UCSD-AML1 (cell line): ENCODE results near the gene GDPD5.
A peak's percentile ranks its signal among the peaks of the same experiment; 100 is the strongest.

Source experiments
- DNase-seq: peaks from one replicate; lab custom pipeline; 2025; ENCODE audit not compliant: unreplicated experiment; lab: John Stamatoyannopoulos, UW

GDPD5 gene

GRCh38 chr11:75558939-75559843, 33.5 kb upstream of the GDPD5 start:
- peak; percentile 52 for DNase-seq

GRCh38 chr11:75557666-75558494, 32.1 kb upstream of the GDPD5 start:
- DNase-seq = no peak

DNA sequence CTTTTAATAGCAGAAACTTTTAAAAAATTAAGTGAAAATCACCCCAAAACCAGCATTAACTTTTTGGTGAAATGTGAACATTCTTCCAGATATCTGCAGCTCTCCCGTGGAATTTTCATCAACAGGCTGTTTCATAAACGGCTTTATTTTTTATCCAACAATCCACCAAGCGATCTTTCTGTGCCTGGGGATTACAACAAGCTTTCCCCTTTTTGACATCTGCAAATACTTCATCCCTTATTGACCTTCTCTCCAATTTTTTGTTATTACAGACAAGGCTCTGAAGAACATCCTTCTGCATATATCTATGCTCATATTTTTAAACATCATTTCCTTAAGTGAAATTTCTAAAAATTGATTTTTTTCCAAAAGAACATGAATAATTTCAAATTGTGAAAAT, 30.5 kb upstream of the GDPD5 start:
- no peak for DNase-seq

DNA sequence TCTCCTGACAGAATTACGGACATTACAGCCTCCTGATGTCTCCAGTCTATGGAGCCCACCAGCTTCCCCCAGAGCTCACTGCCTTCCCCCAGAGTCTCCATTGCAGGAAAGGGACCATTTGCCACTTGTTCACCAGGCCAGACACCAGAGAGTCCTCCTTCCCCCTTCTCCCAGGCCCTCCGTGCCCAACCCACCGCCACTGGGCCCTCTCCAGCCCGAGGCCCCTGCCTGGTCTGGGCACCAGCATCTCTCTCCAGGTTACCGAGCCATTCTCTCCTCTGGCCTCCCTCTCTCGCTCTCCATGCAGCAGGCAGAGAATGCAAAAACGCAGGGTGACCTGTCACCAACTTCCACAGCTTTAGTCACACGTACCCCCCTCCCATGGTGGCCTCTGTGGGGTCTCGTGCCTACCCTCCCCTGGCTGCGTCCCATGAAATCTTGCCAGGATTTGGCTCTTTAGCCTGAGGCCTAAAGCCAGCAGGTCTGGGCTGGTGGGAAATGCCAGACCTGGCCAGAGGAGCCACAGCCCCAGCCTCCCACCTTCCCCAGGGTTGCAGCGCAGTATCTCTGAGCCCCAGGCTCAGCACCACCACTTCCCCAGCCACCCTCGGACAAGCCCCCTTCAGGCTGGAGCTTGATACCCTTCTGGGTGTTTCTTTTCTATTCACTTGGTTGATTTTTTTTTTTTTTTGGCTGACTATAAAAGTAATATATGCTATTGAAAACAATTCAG, 29.5 kb upstream of the GDPD5 start:
- DNase-seq = no peak

DNA sequence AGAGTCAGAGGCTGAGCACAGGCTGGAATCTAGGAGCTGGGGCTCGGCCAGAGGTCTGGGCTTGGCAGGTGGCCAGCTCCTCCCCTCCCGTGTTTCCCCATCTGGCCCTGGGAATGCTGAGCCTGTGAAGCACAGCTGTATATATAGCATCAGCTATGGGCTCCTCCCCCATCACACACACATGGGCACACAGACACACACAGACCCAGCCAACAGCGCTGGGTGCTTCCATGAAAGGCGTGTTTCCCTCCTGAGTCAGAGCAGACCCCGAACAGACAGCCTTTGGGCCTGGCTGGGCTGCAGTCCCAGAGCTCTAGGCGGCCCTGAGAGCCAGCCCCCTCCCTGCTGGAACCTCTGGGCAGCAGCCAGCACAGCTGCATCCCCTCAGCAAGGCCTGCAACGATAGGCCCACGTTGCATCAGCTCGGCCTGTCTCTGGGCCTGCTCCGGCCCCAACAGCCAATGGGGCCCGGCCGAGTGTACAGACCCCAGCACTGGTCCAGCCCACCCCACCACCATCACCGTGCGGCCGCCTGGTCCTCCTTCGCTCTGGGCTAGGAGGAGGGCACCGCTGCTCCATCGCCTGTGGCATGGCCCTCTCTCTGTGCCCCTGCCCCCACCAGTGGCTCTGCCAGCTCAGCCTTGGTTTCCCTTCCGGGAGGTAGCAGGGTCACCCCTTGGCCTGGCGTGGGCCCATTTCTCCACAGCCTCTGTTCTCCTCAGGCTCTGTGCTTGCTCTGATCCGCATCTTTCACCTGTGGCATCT, 28.7 kb upstream of the GDPD5 start:
- DNase-seq = peak; percentile 58

- no peak for DNase-seq
Observed at GRCh38 chr11:75553889-75554257, 28.1 kb upstream of the GDPD5 start.

GRCh38 chr11:75553182-75553581, 27.4 kb upstream of the GDPD5 start:
- DNase-seq = no peak

DNA sequence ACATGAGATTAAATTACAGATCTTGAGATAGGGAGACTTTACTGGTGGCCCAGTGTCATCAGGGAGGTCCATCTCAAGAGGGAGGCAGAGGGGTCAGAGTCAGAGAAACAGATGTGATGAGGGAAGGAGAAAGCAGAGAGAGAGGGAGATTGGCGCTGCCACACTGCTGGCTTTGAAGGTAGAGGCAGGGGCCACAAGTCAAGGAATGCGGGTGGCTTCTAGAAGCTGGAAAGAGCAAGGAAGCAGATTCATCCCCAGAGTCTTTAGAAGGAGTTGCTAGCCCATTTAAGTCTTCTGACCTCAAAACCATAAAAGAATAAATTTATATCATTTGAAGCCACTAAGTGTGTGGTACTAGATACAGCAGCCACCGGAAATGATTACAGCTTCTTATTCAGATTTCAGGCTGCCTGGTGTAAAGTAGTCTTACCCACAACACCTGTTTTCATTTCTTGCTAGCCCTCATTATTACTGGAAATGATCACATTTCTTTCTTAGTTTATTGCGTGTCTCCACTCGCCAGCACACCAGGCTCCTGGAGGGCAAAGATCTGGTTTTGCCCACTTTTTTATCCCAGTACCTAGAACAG, 23.7 kb upstream of the GDPD5 start:
- no peak for DNase-seq

- DNase-seq = no peak
Observed at GRCh38 chr11:75548595-75549272, 23.0 kb upstream of the GDPD5 start.

DNA sequence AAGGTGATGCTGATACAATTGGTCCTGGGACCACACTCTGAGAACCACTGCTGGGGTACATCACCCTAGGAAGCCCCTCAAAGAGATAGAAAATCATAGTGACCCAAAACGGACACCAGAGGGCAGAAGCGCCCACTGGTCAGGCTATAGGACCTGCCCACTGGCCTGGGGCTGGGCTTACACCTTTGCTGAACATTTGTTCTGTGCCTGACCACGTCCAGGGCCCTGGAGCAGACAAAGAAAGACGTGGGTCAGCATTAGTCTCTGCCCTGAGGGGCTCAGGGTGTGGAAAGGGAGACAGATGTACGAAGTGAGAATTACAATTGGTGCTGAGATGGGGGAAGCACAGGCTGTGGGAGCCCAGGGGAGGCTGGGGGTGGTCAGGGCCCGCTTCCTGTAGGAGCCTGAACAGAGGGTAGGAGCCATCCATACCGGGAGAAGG, 21.9 kb upstream of the GDPD5 start:
- DNase-seq = peak; percentile 54

GRCh38 chr11:75547177-75547576, 21.4 kb upstream of the GDPD5 start:
- no peak for DNase-seq

DNA sequence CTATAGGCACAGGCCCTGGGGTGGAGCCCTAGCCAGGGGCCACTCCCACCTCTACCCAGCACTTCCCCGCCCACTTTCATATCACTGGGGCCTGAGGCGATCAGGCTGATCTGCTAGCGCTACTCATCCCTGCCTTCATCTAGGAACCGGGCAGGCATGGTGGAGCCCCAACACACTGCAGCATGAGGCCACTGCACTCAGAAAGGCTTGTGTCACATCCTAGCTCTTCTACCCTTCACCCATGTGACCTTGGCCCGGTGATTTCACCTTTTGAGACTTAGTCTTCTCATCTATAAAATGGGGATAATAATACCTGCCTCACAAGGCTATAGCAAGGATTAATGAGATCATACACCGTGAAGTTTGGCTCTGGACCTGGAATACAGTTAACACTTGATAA, 18.1 kb upstream of the GDPD5 start:
- DNase-seq = no peak

DNA sequence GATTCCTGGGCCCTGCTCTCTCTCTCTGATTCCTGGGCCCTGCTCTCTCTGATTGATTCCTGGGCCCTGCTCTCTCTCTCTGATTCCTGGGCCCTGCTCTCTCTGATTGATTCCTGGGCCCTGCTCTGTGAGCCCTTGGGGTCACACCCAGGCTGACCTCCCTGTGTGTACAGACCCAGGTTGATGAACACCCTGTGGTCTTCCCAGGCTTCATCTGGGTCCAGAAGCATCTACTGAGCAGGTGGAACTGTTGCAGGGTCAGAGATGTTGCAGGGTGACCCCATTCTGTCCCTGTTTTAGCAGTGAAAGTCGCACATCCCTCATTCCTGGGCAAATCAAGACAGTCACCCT, 16.3 kb upstream of the GDPD5 start:
- DNase-seq = no peak

DNA sequence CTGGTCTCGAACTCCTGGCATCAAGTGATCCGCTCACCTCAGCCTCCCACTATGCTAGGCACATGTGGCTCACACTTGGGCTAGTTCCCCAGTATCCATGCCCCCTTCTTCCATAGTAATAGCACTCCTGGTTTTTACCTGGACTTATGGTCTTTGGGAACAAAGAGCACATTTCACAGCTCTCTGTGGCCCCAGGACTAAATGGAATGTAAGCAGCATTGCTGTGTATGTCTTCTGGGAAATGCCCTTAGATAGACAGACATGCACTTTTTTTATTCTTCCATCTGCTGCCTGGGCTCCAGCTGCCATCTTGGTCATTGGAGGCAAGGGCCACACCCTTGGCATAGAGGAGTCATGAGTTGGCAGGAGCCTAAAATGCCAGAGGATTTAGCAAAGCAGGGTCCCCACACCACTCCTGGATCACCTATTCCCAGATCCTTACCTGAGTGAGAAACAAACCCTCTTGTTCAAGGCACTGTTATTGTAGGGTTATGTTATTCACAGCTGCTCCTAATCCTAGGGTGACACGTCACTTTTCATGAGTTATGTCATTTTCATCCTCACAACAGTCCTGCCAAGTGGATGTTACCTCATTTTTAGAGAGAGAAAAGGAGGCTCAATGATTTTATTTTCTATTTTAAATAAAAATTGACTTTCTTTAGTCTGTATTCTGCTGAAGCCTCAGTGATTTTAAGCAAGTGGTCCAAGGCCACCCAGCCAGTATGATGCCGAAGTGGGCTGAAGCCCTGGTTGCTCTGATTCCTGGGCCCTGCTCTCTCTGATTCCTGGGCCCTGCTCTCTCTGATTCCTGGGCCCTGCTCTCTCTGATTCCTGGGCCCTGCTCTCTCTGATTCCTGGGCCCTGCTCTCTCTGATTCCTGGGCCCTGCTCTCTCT, 15.7 kb upstream of the GDPD5 start:
- no peak for DNase-seq

DNA sequence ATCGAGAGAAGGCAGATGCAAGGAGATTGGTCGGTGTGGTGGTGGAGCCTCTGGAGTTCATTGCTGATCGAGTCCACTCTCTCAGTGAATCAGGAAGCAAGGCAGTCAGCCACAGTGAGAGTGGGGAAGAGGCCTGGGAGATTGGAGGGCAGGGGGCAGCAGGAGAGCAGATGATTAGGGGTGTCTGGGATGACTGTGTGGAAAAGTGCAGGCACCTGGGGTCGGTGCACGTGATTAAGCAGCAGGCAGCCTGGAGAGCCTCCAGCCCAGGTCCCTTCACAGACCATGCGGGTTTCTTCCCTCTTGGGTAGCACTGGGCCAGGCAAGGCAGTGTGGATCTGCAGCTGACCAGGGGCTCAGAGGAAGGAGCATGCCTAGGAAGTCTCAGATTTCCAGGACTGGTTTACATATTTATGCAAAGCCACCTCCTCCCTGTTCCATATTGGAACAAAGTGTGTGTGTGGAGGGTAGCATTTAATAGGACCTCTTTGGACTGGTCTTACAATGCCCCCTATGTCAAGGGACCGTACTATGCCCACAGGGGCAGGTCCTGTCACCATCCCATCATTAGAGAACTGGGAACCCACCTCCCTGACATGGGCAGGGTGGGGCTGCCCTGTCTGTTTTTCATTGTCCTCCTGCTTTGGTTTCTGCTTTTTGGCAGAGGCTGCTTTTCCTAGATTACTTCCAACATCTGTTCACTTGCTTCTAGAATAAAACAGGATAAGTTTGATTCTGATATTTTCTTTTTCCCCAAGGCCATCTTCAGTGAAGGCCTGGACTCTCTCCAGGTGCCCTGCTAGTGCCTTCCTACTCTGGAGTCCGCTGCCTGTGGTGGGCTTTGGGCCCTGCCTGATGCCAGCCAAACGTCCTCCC, 14.0 kb upstream of the GDPD5 start:
- no peak for DNase-seq

DNA sequence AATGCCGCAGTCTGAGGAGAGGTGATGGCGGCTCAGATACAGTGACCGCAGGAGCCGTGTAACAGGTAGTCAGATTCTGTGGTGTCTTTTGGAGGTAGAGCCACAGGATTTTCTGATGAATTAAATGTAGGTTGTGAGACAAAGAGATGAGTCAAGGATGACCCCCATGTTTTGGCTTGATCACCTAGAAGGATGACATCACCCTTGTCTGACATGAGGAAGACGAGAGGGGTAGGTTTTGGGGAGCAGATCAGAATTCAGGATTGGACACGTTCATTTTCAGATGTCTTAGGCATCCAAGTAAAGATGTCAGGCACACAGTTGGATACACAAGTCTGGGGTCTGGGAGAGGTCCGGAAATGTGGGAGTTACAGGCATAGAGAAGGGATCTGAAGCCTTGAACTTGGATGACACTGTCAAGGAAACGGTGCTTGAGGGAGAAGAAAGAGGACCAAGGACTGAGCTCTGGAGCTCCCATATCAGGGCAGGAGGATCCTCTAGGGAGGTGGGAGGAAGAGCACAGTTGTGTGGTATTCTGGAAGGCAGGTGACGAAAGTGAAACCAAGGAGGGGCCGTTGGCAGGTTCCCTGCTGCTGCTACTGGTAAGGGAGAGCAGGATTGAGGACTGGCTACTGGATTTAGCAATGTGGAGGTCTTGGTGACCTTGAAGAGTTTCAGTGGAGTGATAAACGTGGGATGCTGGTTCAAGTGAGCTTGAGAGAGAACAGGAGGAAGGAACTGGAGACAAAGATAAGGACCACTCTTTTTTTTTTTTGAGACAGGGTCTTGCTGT, 12.6 kb upstream of the GDPD5 start:
- DNase-seq = no peak

GRCh38 chr11:75537740-75538139, 12.0 kb upstream of the GDPD5 start:
- DNase-seq = no peak
